ENCODE measurements around the gene TSHZ2.
"Not testable (repeated sequence)": the region's sequence is repeated elsewhere in the genome, so short reads cannot be mapped to it uniquely, and the experiment has no call there.

DNA sequence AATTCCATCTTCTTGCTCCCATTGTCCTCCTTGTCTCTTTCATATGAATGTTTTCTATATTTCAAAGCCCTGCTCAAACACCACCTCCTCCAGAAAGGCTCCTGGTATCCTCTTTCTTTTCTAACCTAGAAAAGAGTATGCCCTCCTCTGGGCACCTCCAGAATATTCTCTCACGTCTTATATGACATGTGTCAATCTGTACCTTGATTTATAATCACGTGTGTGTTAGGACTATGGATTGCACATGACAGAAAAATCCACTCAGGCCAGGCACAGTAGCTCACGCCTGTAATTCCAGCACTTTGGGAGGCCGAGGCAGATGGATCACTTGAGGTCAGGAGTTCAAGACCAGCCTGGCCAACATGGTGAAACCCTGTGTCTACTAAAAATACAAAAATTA is 464.8 kb downstream of the TSHZ2 start:
- not testable (repeated sequence) for TF ChIP-seq CBX3 (IDR thresholded peaks at IDR 0.05; ENCODE audit: low read depth); POLR2A (IDR thresholded peaks at IDR 0.05; ENCODE audit: borderline replicate concordance, extremely low read depth, insufficient read depth, insufficient read length); MAX (IDR thresholded peaks at IDR 0.05); CTCF (IDR thresholded peaks at IDR 0.05 in 2 of 3, conservative IDR thresholded peaks at IDR 0.05 in 1 of 3; ENCODE audit: borderline replicate concordance in 1 of 3, insufficient read depth in 1 of 3, low read depth in 2 of 3, low read length in 2 of 3)

Measured in HCT116 (cell line).